Measurements from ENCODE around the gene KCNJ1. TPM values are rescaled to one million over a fixed set of nuclear protein-coding genes. Genes with fewer than 3 reads are reported as not detected.

Gene KCNJ1
- polyA plus RNA-seq, 3 donors = 0.01 TPM; not detected in 2

GRCh38 chr11:128903248-128904061 is 36.4 kb upstream of the KCNJ1 start:
- 56 to 80% (median 64%) methylated on average over 16 to 17 of the region's 17 CpGs for WGBS, 3 donors
- no peak overlapping the region for H3K27ac ChIP-seq (ENCODE audit: low read depth, low read length)

GRCh38 chr11:128902515-128903066 is 35.5 kb upstream of the KCNJ1 start:
- WGBS, 3 donors = 89 to 93% (median 90%) methylated on average over 10 of the region's 10 CpGs
- H3K27ac ChIP-seq (ENCODE audit: low read depth, low read length) = no peak overlapping the region

- 79 to 83% (median 82%) methylated on average over 29 of the region's 29 CpGs for WGBS, 3 donors
- no peak overlapping the region for H3K27ac ChIP-seq (ENCODE audit: low read depth, low read length)
These were observed 34.8 kb upstream of the KCNJ1 start for GRCh38 chr11:128901653-128902514.

GRCh38 chr11:128900468-128900867 is 33.4 kb upstream of the KCNJ1 start:
- 19 to 54% (median 54%) methylated on average over 4 of the region's 4 CpGs for WGBS, 3 donors
- H3K27ac ChIP-seq (ENCODE audit: low read depth, low read length) = no peak overlapping the region

GRCh38 chr11:128898580-128899344 is 31.7 kb upstream of the KCNJ1 start:
- H3K27ac ChIP-seq (ENCODE audit: low read depth, low read length) = no peak overlapping the region
- 79 to 87% (median 87%) methylated on average over 13 of the region's 13 CpGs for WGBS, 3 donors

GRCh38 chr11:128897826-128898225 is 30.7 kb upstream of the KCNJ1 start:
- no peak overlapping the region for H3K27ac ChIP-seq (ENCODE audit: low read depth, low read length)
- WGBS, 3 donors = 74 to 79% (median 74%) methylated on average over 1 of the region's 1 CpG

GRCh38 chr11:128896356-128896755 is 29.3 kb upstream of the KCNJ1 start:
- 29 to 54% (median 36%) methylated on average over 2 of the region's 2 CpGs for WGBS, 3 donors
- H3K27ac ChIP-seq (ENCODE audit: low read depth, low read length) = no peak overlapping the region

GRCh38 chr11:128895526-128895925 is 28.4 kb upstream of the KCNJ1 start:
- 46 to 91% (median 85%) methylated on average over 9 of the region's 9 CpGs for whole genome bisulfite sequencing, 3 donors
- H3K27ac ChIP-seq (ENCODE audit: low read depth, low read length) = no peak overlapping the region

GRCh38 chr11:128894685-128895084 is 27.6 kb upstream of the KCNJ1 start:
- no peak overlapping the region for H3K27ac ChIP-seq (ENCODE audit: low read depth, low read length)
- 19 to 61% (median 59%) methylated on average over 6 of the region's 6 CpGs for WGBS, 3 donors

GRCh38 chr11:128894286-128894681 is 27.2 kb upstream of the KCNJ1 start:
- WGBS, 3 donors = 31 to 87% (median 86%) methylated on average over 3 of the region's 3 CpGs
- no peak overlapping the region for H3K27ac ChIP-seq (ENCODE audit: low read depth, low read length)

- WGBS, 3 donors = 37 to 68% (median 68%) methylated on average over 9 of the region's 9 CpGs
- no peak overlapping the region for H3K27ac ChIP-seq (ENCODE audit: low read depth, low read length)
These were observed 26.6 kb upstream of the KCNJ1 start for GRCh38 chr11:128893578-128894285.

GRCh38 chr11:128892866-128893565 is 25.9 kb upstream of the KCNJ1 start:
- no peak overlapping the region for H3K27ac ChIP-seq (ENCODE audit: low read depth, low read length)
- WGBS, 3 donors = 48 to 78% (median 72%) methylated on average over 4 of the region's 4 CpGs

- H3K27ac ChIP-seq (ENCODE audit: low read depth, low read length) = no peak overlapping the region
- 32 to 61% (median 52%) methylated on average over 6 of the region's 6 CpGs for WGBS, 3 donors
These were observed 24.9 kb upstream of the KCNJ1 start for GRCh38 chr11:128891913-128892398.

- H3K27ac ChIP-seq (ENCODE audit: low read depth, low read length) = no peak within 1 kb of the TSS
- 0 to 2% (median 0%) methylated on average over 69 to 85 of the region's 85 CpGs for WGBS, 3 donors
These were observed 23.7 kb upstream of the KCNJ1 start, which contains the start of gene KCNJ5 for GRCh38 chr11:128890543-128891368. Gene KCNJ5, plus strand, starts transcription at chr11:128891356. Its CDS starts 19,918 bp downstream, at chr11:128911274.

GRCh38 chr11:128890216-128890542 is 23.1 kb upstream of the KCNJ1 start:
- WGBS, 3 donors = 16 to 44% (median 42%) methylated on average over 9 of the region's 9 CpGs
- H3K27ac ChIP-seq (ENCODE audit: low read depth, low read length) = no peak overlapping the region

GRCh38 chr11:128889657-128890213 is 22.6 kb upstream of the KCNJ1 start:
- H3K27ac ChIP-seq (ENCODE audit: low read depth, low read length) = no peak overlapping the region
- WGBS, 3 donors = 66 to 90% (median 83%) methylated on average over 8 of the region's 8 CpGs
